SH-SY5Y (cell line): ENCODE measurements around the gene SP140L.

ENCODE experiments used
- GATA2 ChIP-seq: IDR thresholded peaks from 2 replicates; pipeline ENCODE4 v1.6.1; 2011; ENCODE audit warnings: mild to moderate bottlenecking, low read depth, low read length
- GATA3 ChIP-seq: IDR thresholded peaks from 2 replicates; pipeline ENCODE4 v1.6.1; 2011; ENCODE audit warnings: low read depth, mild to moderate bottlenecking, low read length, moderate library complexity

Gene SP140L

DNA sequence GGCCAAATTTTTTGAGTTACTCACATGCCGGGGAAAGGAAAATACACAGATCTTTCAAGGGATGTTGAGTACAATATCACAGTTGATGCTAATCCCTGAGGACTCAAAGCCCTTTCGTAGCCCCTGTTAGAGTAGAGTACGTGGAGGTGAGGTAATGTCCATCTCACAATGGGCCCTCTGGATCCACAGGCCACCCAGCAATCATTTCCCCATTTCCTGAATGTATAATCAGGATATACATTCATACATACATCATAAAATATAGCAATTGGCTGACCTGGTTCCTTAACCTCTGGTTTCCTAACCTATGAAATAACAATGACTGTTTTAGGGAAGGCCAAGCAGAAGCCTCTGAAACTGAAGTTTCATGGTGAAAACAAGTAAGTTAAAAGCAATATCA is 78.8 kb downstream of the SP140L start:
- TF ChIP-seq GATA3 (no peak), GATA2 (no peak)

DNA sequence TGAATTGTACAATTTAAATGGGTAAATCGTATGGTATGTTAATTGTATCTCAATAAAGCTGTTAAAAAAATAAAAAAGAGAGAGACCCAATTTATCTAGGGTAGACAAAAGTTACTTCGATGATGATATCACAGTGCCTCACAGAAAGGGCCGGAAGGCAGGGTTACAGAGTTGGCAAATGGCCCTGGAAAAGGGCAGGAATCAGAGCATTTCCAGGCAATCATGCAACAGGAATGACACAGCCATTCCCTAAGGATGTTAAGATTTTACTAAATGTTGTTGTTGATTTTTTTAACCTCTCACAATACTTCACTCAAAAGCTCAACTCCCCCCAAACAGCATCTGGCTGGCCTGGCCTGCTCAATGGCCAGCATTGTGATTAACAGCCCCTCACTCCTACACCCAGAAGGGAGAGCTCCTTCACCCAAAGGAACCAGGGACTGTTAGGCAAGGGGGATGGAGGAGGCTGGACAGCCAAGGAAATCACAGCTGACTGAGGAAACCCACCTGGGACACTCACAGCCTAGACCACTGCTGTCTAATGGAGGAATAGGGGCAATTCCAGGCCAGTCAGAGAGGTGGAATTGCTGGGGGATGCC is 81.3 kb downstream of the SP140L start:
- TF ChIP-seq GATA2 (no peak), GATA3 (no peak)

DNA sequence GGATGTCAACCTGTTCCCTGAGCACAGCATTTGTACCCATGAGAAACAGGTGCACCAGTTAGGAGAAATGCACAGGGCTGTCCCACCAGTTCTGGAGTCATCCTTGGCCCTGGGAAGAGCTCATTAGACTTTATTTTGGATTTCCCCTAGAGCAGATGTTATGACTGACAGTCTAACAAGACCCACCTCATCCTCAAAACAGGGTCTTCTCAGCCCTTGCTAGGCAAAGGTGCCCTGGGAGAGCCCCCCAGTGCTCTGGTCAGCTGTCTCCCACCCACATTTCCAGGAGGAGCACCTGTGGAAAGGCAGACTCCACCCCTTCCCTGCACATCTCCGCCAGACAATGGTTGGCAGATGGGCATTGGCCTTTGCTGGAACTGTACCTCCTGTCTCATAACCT is 83.3 kb downstream of the SP140L start:
- no peak for TF ChIP-seq GATA2
- no peak for TF ChIP-seq GATA3

- TF ChIP-seq GATA3 (no peak), GATA2 (no peak)
Measured at GRCh38 chr2:230410861-230411569, 84.0 kb downstream of the SP140L start.

GRCh38 chr2:230411570-230412370 is 84.8 kb downstream of the SP140L start:
- no peak for TF ChIP-seq GATA3

DNA sequence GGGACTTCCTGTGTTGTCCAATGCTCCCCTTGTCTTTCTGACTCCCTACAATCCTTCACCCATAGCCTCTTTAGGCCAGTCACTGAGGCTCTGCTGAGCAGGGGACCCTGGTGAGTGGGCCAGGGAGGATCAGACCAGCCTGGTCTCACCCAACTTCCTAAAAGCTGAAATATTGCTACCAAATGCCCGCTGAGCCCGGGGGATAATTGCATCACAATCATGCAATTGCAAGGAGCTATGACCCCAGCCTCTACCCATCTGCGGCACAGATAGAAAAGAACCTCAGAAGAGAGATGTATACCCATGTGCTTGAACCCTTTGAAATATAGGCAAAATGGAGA is 85.3 kb downstream of the SP140L start:
- TF ChIP-seq GATA3 (no peak), GATA2 (no peak)

DNA sequence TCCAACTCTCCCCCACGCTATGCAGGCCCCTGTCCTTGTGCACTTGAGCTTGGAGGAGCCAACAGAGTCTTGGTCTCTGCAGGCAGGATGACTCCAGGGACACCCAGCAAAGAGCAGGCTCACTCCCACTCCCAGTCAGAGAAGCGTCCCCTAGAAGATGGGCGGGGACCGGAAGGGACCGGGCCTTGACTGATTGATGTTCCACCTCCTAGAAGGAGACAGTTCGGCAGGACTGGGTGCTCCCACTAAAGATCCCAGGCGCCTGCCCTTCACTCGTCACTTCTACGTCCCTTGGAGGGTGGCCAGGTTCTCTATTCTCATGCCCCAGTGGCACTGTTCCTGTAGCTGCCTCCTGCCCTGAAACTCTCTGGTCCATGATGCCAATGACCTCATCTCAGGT is 85.9 kb downstream of the SP140L start:
- TF ChIP-seq GATA3 (no peak), GATA2 (no peak)

DNA sequence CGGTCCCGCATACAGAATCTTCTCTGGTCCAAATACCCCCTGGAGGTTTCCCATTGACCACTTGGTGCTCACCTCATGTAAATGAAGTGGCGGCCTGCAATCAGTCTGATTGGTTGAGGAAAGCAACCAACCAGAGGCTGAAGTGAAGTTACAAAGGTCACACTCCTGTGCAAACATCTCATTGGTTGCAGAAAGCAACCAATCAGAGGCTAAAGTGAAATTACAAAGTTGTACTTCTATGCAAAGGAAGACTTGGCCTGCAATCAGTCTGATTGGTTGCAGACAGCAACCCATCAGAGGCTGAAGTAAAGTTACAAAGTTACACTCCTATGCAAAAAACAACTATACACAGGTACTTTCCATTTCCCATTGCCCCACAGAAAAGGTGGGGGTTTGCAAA is 86.5 kb downstream of the SP140L start:
- no peak for TF ChIP-seq GATA3
- no peak for TF ChIP-seq GATA2

DNA sequence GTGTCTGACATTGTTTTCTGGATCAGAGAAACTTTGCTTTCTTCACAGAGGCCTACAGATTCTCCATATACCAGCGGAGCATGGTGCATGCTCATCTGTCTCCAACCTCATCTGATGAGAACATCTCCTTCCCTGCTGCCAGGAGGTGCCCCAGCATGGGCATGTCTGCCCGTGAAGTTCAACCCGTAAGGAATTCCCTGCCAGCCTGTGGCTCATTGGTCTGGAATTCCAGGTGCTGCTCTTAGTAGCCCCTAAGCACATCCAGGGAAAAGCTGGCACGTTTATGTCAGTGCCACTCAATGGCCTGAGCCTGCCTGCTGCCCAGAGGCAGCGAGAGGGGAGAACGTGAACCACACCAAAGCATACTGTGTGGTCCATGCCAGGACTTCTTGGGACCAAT is 87.3 kb downstream of the SP140L start:
- TF ChIP-seq GATA2, result no peak
- TF ChIP-seq GATA3, result no peak

- no peak for TF ChIP-seq GATA2
- no peak for TF ChIP-seq GATA3
Measured at GRCh38 chr2:230416061-230416721, 89.2 kb downstream of the SP140L start, which contains the start of gene SP100. SP100 (plus strand) TSS chr2:230416201; CDS start chr2:230416297, 96 bp downstream.

GRCh38 chr2:230417436-230417835 is 90.4 kb downstream of the SP140L start:
- TF ChIP-seq GATA3 (no peak), GATA2 (no peak)

GRCh38 chr2:230418341-230419016 is 91.5 kb downstream of the SP140L start:
- no peak for TF ChIP-seq GATA3
- TF ChIP-seq GATA2, result no peak

DNA sequence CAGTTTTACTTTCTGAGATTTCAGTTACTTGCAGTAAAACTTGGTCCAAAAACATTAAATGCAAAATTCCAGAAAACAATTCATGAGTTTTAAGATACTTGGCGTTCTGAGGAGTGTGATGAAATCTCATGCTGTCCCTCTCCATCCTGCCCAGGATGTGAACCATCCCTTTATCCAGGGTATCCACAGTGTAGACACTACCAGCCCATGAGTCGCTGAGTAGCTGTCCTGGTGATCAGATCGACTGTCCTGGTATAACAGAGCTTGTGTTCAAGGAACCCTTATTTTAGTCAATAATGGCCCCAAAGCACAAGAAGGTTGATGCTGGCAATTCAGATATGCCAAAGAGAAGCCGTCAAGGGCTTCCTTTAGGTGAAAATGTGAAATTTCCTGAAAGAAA is 92.2 kb downstream of the SP140L start:
- no peak for TF ChIP-seq GATA2
- TF ChIP-seq GATA3, result no peak

DNA sequence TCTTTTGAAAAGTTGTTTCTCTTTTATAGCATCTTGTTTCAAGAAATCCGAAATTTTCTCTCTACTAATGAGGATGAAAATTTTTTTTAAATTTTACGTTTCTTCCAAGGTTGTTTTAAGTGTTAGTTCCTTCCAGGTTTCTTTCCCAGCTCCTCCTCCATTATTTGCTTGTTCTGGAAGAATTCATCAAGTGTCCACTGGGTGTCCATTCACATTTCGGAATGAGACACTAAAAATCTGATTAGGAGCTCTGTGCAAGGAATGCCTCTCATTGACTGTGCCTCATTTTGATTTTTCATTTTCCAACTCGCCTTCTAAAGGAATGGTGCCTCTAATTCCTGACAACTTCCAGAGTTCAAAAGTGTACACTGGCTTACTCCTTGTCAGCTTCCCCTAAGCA is 95.2 kb downstream of the SP140L start:
- TF ChIP-seq GATA2, result no peak
- TF ChIP-seq GATA3, result no peak
